Adrenal gland (tissue), 12 donors: Measurements from ENCODE around the gene BLM. TPM values are rescaled to one million over a fixed set of nuclear protein-coding genes. Genes with fewer than 3 reads are reported as not detected.
"Not testable (repeated sequence)": the region's sequence is repeated elsewhere in the genome, so short reads cannot be mapped to it uniquely, and the experiment has no call there.

Experiments
- DNase-seq, 7 donors: peaks; one replicate each; pipeline ENCODE4 v3.0.0-alpha.2; 2019 to 2020
- H3K27ac ChIP-seq, 5 donors: fragments of 200-600 bp; sonication (generic) in 4 of 5; 1 replicate in 3 of 5; 2 replicates in 2 of 5; pipeline versions ENCODE4 v1.5.1 to v1.8.0; 2016 to 2020; ENCODE audit warnings: mild to moderate bottlenecking in 1 of 5
- H3K27me3 ChIP-seq: fragments of 200-600 bp; 2 replicates; pipeline ENCODE4 v1.8.0; 2021
- H3K36me3 ChIP-seq, 2 donors: fragments of 200-600 bp; replicated peaks in 1 of 2; 1 replicate in 1 of 2; 2 replicates in 1 of 2; pipeline versions ENCODE4 v1.5.1 to v1.8.0; 2018 to 2022
- H3K4me1 ChIP-seq, 2 donors: fragments of 200-600 bp; replicated peaks in 1 of 2; 1 replicate in 1 of 2; 2 replicates in 1 of 2; pipeline versions ENCODE4 v1.5.1 to v1.8.0; 2018 to 2021
- H3K4me3 ChIP-seq, 4 donors: fragments of 200-600 bp; sonication (generic) in 3 of 4; one replicate each; pipeline ENCODE4 v1.5.1; 2016 to 2018
- H3K9me3 ChIP-seq, 3 donors: fragments of 200-600 bp; sonication (generic) in 1 of 3; replicated peaks in 1 of 3; 1 replicate in 2 of 3; 2 replicates in 1 of 3; pipeline versions ENCODE4 v1.5.1 to v1.8.0; 2016 to 2021
- POLR2A ChIP-seq, 2 donors: fragments of 450-650 bp; IDR thresholded peaks; one replicate each; pipeline ENCODE4 v1.6.1; 2017; ENCODE audit warnings: antibody characterized with exemption in 2 of 2, mild to moderate bottlenecking in 2 of 2, moderate library complexity in 1 of 2
- WGBS, 4 donors: extraction: QIAGEN DNeasy Blood & Tissue Kit in 2 of 4; methylation state at CpG; one replicate each; pipeline versions ENCODE4 v1.1.5 to v1.1.7; 2013 to 2017; 5-methylcytosine and 5-hydroxymethylcytosine counted together
- intact Hi-C, 2 donors: fragments of 100-400 bp; cut with DNase I; formaldehyde crosslinking; loops; one replicate each; pipeline versions ENCODE4 v1.14.1 to v1.15.0; 2022 to 2023
- polyA plus RNA-seq, 3 donors: library from polyadenylated mRNA; stranded (reverse); fragments of 200-250 nt in 2 of 3; fragments of 350-450 nt in 1 of 3; fragmentation: Illumina TruSeq in 1 of 3; extraction: RNeasy Lipid Tissue Mini Kit (QIAGEN cat#74804) in 1 of 3; gene quantifications; one replicate each; pipeline ENCODE4 v1.2.3, GENCODE V29; 2013 to 2014
- total RNA-seq, 9 donors: library from RNA; depleted of rRNA in 4 of 9; stranded (reverse); fragments of >200 nt in 4 of 9; fragments of 120-200 nt in 1 of 9; fragmentation: NEBNext Ultra II Directional in 1 of 9; extraction: Animal tissue kit (Norgen Biotek cat#: 25700) in 1 of 9; gene quantifications; one replicate each; pipeline versions ENCODE4 v1.1.0 to v1.2.4, GENCODE V29; 2013 to 2023
- TF ChIP-seq, protein P1 (sequence below), 6 experiments: fragments of 450-650 bp in 4 of 6; fragments of 200-600 bp in 2 of 6; sonication (generic) in 1 of 6; IDR thresholded peaks; 1 replicate in 5 of 6; 2 replicates in 1 of 6; pipeline versions ENCODE4 v1.5.1 to v1.8.0; 2016 to 2021; ENCODE audit warnings: antibody characterized with exemption in 6 of 6, mild to moderate bottlenecking in 2 of 6, moderate library complexity in 1 of 6
- donor health status: healthy with polysubstance abuse.
- donor health status: Bipolar disorder and iron deficiency.
- donor health status: DM: yes; HTN: yes; CAD: no.
- donor health status: DM: no; HTN: no; CAD: no.
- donor health status: DM: no; HTN: no; CAD: no.
- donor health status: DM: yes; HTN: yes; CAD: no.

The BLM gene
- total and polyA plus RNA-seq, 12 donors = 0.24 to 6.8 (median 1.3) TPM

- Histone ChIP-seq H3K36me3 (no peaks in the 10 kb centered on the region), H3K9me3 (no peaks in the 10 kb centered on the region), H3K4me3 (no peak overlapping the region), H3K4me1 (no peaks in the 10 kb centered on the region), H3K27me3 (no peaks in the 10 kb centered on the region), H3K27ac (no peak overlapping the region)
- TF ChIP-seq, protein P1, sequence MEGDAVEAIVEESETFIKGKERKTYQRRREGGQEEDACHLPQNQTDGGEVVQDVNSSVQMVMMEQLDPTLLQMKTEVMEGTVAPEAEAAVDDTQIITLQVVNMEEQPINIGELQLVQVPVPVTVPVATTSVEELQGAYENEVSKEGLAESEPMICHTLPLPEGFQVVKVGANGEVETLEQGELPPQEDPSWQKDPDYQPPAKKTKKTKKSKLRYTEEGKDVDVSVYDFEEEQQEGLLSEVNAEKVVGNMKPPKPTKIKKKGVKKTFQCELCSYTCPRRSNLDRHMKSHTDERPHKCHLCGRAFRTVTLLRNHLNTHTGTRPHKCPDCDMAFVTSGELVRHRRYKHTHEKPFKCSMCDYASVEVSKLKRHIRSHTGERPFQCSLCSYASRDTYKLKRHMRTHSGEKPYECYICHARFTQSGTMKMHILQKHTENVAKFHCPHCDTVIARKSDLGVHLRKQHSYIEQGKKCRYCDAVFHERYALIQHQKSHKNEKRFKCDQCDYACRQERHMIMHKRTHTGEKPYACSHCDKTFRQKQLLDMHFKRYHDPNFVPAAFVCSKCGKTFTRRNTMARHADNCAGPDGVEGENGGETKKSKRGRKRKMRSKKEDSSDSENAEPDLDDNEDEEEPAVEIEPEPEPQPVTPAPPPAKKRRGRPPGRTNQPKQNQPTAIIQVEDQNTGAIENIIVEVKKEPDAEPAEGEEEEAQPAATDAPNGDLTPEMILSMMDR (IDR thresholded peaks at IDR 0.05) = no peak
- TF ChIP-seq POLR2A (IDR thresholded peaks at IDR 0.05) = no peak
- intact Hi-C loops = no loop called here
- WGBS, 4 donors = 89 to 92% (median 90%) methylated on average over 8 of the region's 8 CpGs
- DNase-seq = no peak
Measured at GRCh38 chr15:90822204-90822955, 105.2 kb downstream of the BLM start.

DNA sequence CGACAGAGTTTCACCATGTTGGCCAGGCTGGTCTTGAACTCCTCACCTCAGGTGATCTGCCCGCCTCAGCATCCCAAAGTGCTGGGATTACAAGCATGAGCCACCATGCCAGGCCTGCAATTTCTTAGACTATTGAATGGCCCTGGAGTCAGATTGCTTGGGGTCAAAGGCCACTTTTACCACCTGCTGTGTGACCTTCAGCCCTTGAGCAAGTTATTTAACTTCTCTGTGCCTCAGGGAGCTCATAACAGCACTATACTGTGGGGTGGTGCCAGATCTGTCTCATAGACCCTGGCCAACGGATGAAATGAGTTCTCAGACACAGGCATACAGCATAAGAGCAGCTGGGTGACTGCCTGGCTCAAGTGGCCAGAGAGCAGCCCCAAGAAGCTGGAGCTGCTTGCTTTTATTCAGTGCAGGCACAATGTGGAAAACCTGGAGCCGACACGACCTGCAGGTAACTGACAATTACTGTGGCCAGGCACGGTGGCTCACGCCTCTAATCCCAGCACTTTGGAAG lies 106.4 kb downstream of the BLM start:
- Histone ChIP-seq H3K27ac (no peak overlapping the region), H3K4me1 (no peaks in the 10 kb centered on the region), H3K4me3 (no peak overlapping the region), H3K27me3 (no peaks in the 10 kb centered on the region), H3K36me3 (no peaks in the 10 kb centered on the region), H3K9me3 (no peaks in the 10 kb centered on the region)
- intact Hi-C loops = no loop called here
- TF ChIP-seq POLR2A (IDR thresholded peaks at IDR 0.05) = no peak
- TF ChIP-seq, protein P1 (IDR thresholded peaks at IDR 0.05) = no peak
- 83 to 90% (median 86%) methylated on average over 7 of the region's 7 CpGs for WGBS, 4 donors
- no peak for DNase-seq

GRCh38 chr15:90825115-90825899 lies 108.2 kb downstream of the BLM start:
- intact Hi-C loops, H3K4me3 ChIP-seq: not testable (repeated sequence)
- WGBS, 4 donors = 88 to 95% (median 94%) methylated on average over 20 to 48 of the region's 49 CpGs

GRCh38 chr15:90826206-90826885 lies 109.2 kb downstream of the BLM start:
- H3K27me3 ChIP-seq, DNase-seq, H3K4me1 ChIP-seq, intact Hi-C loops, H3K9me3 ChIP-seq, H3K4me3 ChIP-seq, H3K27ac ChIP-seq, H3K36me3 ChIP-seq: not testable (repeated sequence)
- WGBS, 4 donors = 89 to 92% (median 90%) methylated on average over 25 to 26 of the region's 26 CpGs

More at GRCh38 chr15:90825115-90825899, 108.2 kb downstream of the BLM start:
- H3K4me1 ChIP-seq, H3K27me3 ChIP-seq, DNase-seq, H3K9me3 ChIP-seq, H3K27ac ChIP-seq, H3K36me3 ChIP-seq: not testable (repeated sequence)

DNA sequence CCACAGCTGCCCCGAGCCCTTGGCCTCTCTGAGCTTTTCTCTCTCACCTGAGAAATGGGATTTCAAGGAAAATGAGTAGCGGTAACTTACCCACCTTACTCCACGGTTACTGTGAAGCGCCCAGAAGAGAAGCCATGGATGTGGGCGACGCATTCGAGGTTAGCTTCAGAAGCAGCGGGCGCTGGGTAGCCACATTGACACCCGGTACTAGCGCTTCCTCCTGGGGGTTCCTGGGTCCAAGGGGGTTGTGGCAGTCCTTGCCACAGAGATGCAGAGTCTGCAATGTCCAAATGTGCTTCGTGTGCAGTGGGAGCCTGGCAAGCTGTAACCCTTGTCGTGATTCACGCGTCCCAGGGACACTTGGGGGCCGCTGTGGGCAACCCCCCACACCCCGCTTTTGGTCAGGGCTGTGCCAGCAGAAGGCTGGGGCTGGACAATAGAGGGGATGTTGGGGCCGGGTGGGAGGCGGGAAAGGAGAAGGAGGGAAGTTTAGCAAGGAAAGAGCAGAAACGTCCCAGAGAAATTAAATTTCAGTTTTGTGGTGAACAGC lies 109.8 kb downstream of the BLM start:
- 87 to 90% (median 89%) methylated on average over 20 of the region's 20 CpGs for WGBS, 4 donors
- Histone ChIP-seq H3K9me3 (no peaks in the 10 kb centered on the region), H3K36me3 (no peaks in the 10 kb centered on the region), H3K4me3 (no peak overlapping the region), H3K4me1 (no peaks in the 10 kb centered on the region), H3K27me3 (no peaks in the 10 kb centered on the region), H3K27ac (no peak overlapping the region)
- TF ChIP-seq, protein P1 (IDR thresholded peaks at IDR 0.05) = no peak
- TF ChIP-seq POLR2A (IDR thresholded peaks at IDR 0.05) = no peak
- intact Hi-C loops = no loop called here
- no peak for DNase-seq
